A549 treated with AZD2906 at 1 μM for 4 hours (cell line): ENCODE data around the gene PCDHA5. TPM values are rescaled to one million over a fixed set of nuclear protein-coding genes. Genes with fewer than 3 reads are reported as not detected.

Experiments
- total RNA-seq: library from RNA; stranded (reverse); fragments of 200-300 nt; extraction: Qiagen RNA extraction; gene quantifications from 5 replicates; pipeline ENCODE4 v1.2.3, GENCODE V29; 2022

The PCDHA5 gene
- 0.60 to 0.89 TPM (median 0.70 TPM) in 5 replicates for total RNA-seq

DNA sequence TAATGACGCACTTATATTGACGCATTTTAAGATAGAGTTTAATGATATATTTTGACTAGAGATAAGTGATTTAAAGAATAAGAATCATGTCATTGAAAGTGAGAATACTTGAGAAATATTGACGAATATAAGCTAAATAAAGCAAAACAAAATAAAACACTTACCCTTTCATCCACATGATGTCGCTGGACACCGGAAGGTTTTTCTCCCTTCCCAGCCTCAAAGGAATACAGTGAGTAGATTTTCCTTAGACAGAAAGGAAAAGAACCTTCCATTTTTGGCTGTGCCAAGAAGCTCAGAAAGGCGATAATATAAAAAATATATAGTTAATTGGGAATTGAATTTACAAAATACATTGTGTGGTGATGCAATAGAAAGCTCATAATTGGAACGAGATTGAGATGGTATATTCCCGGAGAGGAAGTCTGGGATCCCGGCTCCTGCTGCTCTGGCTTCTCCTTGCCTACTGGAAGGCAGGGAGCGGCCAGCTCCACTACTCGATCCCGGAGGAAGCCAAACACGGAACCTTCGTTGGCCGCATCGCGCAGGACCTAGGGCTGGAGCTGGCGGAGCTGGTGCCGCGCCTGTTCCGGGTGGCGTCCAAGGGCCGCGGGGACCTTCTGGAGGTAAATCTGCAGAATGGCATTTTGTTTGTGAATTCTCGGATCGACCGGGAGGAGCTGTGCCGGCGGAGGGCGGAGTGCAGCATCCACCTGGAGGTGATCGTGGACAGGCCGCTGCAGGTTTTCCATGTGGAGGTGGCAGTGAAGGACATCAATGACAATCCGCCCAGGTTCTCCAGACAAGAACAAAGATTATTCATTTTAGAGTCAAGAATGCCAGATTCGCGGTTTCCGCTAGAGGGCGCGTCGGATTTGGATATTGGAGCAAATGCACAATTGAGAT lies at the start of gene PCDHA5:
Gene PCDHA5, plus strand, starts transcription at position 239 of the 906 bp plus-strand sequence.

DNA sequence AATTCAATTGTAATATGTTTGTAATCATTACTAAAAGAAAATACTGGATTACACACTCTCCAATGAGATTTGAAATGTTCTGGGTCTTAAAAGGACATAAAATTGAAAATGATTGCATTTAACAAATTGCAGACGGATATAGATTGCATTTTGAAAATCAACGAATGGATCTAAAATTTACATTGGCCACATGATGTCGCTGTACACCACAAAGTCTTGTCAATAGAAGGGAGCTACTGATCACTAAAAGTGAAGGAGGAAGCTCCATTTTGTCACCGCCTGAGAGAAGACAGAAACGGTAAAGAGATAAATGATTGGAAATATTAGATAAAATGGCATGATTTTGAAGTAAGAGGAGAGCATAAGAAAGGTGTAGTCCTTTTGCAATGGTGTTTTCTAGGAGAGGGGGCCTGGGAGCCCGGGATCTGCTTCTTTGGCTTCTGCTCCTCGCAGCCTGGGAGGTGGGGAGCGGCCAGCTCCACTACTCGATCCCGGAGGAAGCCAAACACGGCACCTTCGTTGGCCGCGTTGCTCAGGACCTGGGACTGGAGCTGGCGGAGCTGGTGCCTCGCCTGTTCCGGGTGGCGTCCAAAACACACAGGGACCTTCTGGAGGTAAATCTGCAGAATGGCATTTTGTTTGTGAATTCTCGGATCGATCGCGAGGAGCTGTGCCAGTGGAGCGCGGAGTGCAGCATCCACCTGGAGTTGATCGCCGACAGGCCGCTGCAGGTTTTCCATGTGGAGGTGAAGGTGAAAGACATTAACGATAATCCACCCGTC lies 35.3 kb upstream of the PCDHA5 start, which contains the start of gene PCDHA1:
Gene PCDHA1, plus strand, starts transcription at position 236 of the 782 bp plus-strand sequence.

DNA sequence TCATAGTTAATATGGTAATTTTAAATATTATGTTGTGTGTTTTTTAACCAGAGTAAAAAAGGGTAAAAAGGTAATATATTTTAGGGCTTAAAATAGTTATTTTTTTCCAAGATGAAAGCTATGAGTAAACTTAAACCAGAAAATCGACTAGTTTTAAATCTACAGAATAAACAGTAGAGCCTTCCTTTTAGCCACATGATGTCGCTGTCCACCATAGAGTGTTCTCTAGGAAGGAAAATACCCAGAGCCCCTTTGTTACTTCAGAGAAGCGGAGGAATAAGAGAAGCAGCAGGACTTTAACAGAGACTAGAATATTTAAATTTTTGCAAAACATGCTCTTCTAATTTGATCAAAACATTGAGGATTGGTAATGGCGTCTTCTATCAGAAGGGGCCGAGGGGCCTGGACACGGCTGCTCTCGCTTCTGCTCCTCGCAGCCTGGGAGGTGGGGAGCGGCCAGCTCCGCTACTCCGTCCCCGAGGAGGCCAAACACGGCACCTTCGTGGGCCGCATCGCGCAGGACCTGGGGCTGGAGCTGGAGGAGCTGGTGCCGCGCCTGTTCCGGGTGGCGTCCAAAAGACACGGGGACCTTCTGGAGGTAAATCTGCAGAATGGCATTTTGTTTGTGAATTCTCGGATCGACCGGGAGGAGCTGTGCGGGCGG lies 26.7 kb upstream of the PCDHA5 start, which contains the start of gene PCDHA2:
Gene PCDHA2, plus strand, starts transcription at position 258 of the 664 bp plus-strand sequence.

DNA sequence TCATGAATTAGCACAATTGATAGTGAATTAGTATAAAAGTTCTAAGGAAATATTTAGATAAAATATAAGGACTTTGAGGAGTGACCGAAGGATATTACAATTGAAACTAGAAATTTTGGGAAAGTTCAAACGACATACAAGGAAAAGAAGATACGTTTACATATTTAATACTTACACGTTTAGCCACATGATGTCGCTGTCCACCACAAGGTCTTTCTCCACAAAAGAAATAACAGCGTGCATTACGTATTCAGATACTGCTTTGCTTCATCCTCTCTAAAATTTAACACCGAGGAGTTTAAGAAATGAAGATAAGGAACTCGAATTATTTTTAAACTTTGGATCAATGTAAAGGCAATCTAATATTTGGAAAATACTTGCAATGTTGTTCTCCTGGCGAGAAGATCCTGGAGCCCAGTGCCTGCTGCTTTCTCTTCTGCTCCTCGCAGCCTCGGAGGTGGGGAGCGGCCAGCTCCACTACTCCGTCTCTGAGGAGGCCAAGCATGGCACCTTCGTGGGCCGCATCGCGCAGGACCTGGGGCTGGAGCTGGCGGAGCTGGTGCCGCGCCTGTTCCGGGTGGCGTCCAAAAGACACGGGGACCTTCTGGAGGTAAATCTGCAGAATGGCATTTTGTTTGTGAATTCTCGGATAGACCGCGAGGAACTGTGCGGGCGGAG lies 20.5 kb upstream of the PCDHA5 start, which contains the start of gene PCDHA3:
Gene PCDHA3, plus strand, starts transcription at position 242 of the 678 bp plus-strand sequence.

DNA sequence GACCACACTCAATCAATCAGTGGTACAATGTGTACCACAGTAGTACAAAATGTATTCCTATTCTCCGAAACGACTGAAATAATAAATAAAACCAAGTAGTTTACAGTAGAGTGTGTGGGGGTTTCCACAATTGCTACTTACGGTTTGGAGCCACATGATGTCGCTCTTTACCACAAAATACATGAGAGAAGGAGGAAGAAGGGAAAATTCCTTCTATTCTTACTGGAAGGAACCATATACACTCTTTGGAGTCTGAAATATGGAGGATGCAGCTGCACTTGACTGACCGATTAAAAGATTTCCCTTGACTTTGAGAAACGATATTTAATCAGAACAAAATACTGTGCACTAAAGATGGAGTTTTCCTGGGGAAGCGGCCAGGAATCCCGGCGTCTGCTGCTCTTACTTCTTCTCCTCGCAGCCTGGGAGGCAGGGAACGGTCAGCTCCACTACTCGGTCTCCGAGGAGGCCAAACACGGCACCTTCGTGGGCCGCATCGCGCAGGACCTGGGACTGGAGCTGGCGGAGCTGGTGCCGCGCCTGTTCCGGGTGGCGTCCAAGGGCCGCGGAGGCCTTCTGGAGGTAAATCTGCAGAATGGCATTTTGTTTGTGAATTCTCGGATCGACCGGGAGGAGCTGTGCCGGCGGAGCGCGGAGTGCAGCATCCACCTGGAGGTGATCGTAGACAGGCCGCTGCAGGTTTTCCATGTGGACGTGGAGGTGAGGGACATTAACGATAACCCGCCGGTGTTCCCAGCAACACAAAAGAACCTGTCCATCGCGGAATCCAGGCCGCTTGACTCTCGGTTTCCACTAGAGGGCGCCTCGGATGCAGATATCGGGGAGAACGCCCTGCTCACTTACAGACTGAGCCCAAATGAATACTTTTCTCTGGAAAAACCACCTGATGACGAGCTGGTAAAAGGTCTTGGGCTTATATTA lies 14.3 kb upstream of the PCDHA5 start, which contains the start of gene PCDHA4:
Gene PCDHA4, plus strand, starts transcription at position 235 of the 942 bp plus-strand sequence.

DNA sequence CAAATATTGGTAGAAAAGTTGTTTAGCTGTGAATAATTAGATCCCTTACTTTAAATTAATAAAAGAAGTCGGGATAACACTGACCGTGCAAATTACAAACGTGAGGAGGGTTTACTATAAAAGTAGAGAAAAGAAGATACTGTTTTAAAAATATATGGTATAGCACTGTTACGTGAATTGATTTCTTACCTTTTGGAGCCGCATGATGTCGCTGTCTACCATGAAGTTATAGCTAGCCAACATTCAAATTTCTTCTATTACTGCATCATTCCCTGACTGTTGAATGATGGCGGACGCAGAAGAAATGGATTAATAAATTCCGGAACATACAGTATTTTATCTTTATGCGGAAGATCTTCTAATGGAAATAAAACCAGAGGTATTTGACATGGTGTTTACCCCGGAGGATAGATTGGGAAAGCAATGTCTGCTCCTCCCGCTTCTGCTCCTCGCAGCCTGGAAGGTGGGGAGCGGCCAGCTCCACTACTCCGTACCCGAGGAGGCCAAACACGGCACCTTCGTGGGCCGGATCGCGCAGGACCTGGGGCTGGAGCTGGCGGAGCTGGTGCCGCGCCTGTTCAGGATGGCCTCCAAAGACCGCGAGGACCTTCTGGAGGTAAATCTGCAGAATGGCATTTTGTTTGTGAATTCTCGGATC lies 6.4 kb downstream of the PCDHA5 start, which contains the start of gene PCDHA6:
Gene PCDHA6, plus strand, starts transcription at position 257 of the 658 bp plus-strand sequence. Its CDS starts 132 bp downstream, at position 389.

DNA sequence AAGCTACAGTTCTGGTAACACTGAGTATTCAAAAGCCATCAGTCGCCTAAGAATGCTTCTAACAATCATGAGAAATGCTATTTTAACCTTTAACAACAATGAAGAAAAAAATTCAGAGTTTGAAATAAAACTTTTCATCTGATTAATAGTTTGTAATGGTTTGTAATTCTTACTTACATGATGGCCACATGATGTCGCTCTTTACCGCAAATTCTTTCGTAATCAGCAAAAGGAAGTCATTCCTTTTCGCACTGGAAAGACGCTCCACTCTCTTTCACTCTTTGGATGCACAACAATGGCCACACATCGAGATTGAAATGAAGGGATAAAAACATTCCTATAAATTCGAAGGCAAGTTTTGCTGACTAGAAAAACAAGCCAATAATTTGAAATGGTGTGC lies 12.6 kb downstream of the PCDHA5 start, which contains the start of gene PCDHA7:
Gene PCDHA7, plus strand, starts transcription at position 277 of the 400 bp plus-strand sequence. Its CDS starts 115 bp downstream, at position 392.

DNA sequence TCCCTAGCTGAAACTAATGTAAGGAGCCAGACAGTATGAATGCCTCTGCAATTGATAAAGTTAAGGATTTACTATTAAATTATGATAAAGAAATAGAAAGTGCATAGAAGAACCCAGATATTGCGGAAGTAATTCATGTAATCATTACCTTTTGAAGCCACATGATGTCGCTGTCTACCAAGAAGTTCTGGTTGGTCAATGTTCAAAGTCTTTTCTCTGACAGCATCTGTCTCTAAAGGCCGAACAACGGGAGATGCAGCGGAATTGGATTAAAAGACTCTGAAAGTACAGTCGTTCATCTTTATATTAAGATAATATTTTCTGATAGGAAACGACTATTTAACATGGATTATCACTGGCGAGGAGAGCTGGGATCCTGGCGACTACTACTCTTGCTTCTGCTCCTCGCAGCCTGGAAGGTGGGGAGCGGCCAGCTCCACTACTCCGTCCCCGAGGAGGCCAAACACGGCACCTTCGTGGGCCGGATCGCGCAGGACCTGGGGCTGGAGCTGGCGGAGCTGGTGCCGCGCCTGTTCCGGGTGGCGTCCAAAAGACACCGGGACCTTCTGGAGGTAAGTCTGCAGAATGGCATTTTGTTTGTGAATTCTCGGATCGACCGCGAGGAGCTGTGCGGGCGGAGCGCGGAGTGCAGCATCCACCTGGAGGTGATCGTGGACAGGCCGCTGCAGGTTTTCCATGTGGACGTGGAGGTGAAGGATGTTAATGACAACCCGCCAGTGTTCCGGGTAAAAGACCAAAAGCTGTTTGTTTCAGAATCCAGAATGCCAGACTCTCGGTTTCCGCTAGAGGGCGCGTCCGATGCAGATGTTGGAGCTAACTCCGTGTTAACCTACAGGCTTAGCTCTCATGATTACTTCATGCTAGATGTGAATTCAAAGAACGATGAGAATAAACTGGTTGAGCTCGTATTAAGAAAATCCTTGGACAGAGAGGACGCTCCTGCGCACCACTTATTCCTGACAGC lies 19.9 kb downstream of the PCDHA5 start, which contains the start of gene PCDHA8:
Gene PCDHA8, plus strand, starts transcription at position 210 of the 985 bp plus-strand sequence. Its CDS starts 135 bp downstream, at position 345.

DNA sequence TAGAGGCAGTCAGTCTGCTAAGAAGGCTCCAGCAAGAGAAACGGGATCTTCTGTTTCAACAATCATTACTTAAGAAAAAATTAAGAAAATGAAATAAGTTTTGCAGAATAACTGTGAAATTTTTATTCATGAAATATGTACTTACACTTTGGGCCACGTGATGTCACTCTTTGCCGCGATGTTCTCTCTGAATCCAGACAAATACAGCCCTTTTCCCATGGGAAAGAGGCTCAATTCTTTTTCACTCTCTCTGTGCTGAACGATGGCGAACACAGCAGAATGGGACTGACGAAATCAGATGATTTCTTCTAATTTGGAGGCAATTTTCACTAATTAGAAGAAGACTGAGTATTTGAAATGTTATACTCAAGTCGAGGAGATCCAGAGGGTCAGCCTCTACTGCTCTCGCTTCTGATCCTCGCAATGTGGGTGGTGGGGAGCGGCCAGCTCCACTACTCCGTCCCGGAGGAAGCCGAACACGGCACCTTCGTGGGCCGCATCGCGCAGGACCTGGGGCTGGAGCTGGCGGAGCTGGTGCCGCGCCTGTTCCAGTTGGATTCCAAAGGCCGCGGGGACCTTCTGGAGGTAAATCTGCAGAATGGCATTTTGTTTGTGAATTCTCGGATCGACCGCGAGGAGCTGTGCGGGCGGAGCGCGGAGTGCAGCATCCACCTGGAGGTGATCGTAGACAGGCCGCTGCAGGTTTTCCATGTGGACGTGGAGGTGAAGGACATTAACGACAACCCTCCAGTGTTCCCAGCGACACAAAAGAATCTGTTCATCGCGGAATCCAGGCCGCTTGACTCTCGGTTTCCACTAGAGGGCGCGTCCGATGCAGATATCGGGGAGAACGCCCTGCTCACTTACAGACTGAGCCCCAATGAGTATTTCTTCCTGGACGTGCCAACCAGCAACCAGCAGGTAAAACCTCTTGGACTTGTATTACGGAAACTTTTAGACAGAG lies 27.0 kb downstream of the PCDHA5 start, which contains the start of gene PCDHA9:
Gene PCDHA9, plus strand, starts transcription at position 244 of the 964 bp plus-strand sequence. Its CDS starts 114 bp downstream, at position 358.

DNA sequence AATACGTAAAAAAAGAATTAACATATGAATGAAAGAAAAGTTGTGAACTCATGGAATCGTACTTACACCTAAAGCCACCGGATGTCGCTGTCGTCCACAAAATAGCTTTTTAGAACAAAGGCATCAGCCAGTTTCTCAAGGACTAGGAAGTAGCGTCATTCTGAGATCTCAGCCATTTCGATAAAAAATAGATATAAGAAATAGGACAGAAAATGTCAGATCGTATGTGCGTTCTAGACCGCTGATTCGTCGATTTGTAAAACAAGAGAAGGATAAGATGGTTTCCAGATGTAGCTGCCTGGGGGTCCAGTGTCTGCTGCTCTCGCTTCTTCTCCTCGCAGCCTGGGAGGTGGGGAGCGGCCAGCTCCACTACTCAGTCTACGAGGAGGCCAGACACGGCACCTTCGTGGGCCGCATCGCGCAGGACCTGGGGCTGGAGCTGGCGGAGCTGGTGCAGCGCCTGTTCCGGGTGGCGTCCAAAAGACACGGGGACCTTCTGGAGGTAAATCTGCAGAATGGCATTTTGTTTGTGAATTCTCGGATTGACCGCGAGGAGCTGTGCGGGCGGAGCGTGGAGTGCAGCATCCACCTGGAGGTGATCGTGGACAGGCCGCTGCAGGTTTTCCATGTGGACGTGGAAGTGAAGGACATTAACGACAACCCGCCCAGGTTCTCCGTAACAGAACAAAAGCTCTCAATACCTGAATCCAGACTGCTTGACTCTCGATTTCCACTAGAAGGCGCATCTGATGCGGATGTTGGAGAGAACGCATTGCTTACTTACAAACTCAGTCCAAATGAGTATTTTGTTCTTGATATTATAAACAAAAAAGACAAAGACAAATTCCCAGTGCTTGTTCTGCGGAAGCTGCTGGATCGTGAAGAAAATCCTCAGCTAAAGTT lies 34.6 kb downstream of the PCDHA5 start, which contains the start of gene PCDHA10:
Gene PCDHA10, plus strand, starts transcription at position 126 of the 903 bp plus-strand sequence. Its CDS starts 152 bp downstream, at position 278.

DNA sequence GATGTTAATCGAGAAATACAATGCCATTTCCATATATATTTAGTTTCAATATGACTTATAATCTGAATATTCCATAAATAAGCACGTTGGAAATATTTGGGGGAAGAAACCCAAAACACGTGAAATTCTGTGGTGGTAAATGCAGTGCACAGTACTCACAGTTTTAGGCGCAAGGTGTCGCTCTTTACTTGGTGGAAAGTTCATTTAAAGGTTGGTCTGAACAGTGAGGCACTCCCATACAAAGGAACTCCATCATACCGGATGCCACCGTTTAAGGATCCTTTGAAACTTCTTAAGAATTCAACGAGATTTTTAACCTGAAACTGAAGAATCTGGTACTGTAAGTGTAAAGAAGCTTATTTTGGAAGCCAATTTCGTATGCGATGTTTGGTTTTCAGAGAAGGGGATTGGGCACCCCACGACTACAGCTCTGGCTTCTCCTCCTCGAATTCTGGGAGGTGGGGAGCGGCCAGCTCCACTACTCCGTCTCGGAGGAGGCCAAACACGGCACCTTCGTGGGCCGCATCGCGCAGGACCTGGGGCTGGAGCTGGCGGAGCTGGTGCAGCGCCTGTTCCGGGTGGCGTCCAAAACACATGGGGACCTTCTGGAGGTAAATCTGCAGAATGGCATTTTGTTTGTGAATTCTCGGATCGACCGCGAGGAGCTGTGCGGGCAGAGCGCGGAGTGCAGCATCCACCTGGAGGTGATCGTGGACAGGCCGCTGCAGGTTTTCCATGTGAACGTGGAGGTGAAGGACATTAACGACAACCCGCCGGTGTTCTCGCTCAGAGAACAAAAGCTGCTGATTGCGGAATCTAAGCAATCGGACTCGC lies 47.5 kb downstream of the PCDHA5 start, which contains the start of gene PCDHA11:
Gene PCDHA11, plus strand, starts transcription at position 237 of the 834 bp plus-strand sequence. Its CDS starts 147 bp downstream, at position 384.

